ENCODE results near the gene EML1.

Gene EML1

GRCh38 chr14:99968191-99968920 is 175.1 kb downstream of the EML1 start:
- no peak for DNase-seq (ENCODE audit: low spot score)

GRCh38 chr14:99968941-99969340 is 175.7 kb downstream of the EML1 start:
- DNase-seq (ENCODE audit: low spot score) = no peak

- DNase-seq (ENCODE audit: low spot score) = no peak
These were observed 176.6 kb downstream of the EML1 start for GRCh38 chr14:99969673-99970322.

- peak; percentile 87 for DNase-seq (ENCODE audit: low spot score)
These were observed 178.1 kb downstream of the EML1 start for GRCh38 chr14:99971087-99971940.

- DNase-seq (ENCODE audit: low spot score) = no peak
These were observed 178.9 kb downstream of the EML1 start for GRCh38 chr14:99971941-99972747.

GRCh38 chr14:99972748-99973466 is 179.7 kb downstream of the EML1 start:
- no peak for DNase-seq (ENCODE audit: low spot score)

GRCh38 chr14:99975190-99975589 is 182.0 kb downstream of the EML1 start:
- no peak for DNase-seq (ENCODE audit: low spot score)

GRCh38 chr14:99976021-99976420 is 182.8 kb downstream of the EML1 start:
- DNase-seq (ENCODE audit: low spot score) = no peak

- DNase-seq (ENCODE audit: low spot score) = no peak
These were observed 183.5 kb downstream of the EML1 start for GRCh38 chr14:99976681-99977080.

GRCh38 chr14:99980299-99980698 is 187.1 kb downstream of the EML1 start:
- no peak for DNase-seq (ENCODE audit: low spot score)

GRCh38 chr14:99981806-99982205 is 188.6 kb downstream of the EML1 start:
- DNase-seq (ENCODE audit: low spot score) = no peak

GRCh38 chr14:99982537-99983250 is 189.5 kb downstream of the EML1 start:
- peak; percentile 60 for DNase-seq (ENCODE audit: low spot score)

GRCh38 chr14:99983251-99984015 is 190.2 kb downstream of the EML1 start:
- no peak for DNase-seq (ENCODE audit: low spot score)

- no peak for DNase-seq (ENCODE audit: low spot score)
These were observed 190.8 kb downstream of the EML1 start for GRCh38 chr14:99984036-99984435.

- no peak for DNase-seq (ENCODE audit: low spot score)
These were observed 193.2 kb downstream of the EML1 start for GRCh38 chr14:99986396-99986795.

GRCh38 chr14:99989032-99989431 is 195.8 kb downstream of the EML1 start:
- DNase-seq (ENCODE audit: low spot score) = no peak

- no peak for DNase-seq (ENCODE audit: low spot score)
These were observed 197.3 kb downstream of the EML1 start for GRCh38 chr14:99990268-99991170.

- no peak for DNase-seq (ENCODE audit: low spot score)
These were observed 198.1 kb downstream of the EML1 start for GRCh38 chr14:99991331-99991730.

Measured in germinal center (tissue), 1 donor.